IPS-NIHi7 (cell line): ENCODE measurements around the gene NGEF.

Experiments
- DNase-seq: peaks from one replicate; pipeline ENCODE4 v3.0.0; 2012; ENCODE audit warnings: mixed read lengths; ENCODE audit errors: extremely low spot score

The NGEF gene

DNA sequence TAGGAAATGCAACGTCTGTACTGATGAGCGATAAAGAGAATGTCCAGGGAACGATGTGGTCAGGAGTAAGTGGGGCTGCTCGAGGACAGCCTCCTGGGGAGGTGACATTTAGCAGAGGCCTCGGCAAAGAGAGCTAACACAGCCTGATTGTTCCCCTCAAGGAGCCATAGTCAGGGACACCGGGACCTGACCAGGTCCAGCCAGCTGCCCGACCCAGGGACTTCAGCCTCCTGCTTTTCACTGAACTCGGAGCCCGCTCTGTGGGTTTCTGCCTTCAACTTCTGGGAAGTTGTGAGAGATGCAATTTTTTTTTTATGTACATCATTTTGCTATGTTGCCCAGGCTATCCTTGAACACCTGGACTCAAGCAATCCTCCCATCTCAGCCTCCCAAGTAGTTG is 29.5 kb upstream of the NGEF start:
- DNase-seq, result no peak

DNA sequence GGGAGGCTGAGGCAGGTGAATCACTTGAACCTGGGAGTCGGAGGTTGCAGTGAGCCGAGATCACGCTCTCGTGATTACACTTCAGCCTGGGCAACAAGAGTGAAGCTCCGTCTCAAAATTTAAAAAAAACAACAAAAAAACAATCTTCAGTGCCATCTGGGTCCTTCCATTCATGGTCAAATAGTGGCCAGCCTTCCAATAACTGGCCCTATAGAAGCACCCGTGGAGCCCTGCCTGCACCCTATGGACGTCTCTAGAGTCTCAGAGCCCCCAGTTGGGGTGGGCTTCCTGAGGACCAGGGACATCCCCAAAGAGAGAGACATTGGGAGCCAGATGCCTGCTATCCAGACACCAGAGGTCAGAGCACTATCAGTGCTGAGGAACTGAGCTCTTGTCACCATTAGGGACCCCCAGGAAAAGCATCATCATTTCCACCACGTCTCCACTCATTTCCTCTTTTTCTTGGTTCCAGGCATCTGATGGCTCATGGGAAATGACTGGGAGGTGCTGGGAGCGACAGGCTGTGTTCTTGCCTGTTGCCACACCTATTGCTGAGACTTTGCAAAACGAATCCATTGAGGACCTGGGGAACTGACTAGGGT is 28.8 kb upstream of the NGEF start:
- DNase-seq, result no peak

- no peak for DNase-seq
These were observed 27.5 kb upstream of the NGEF start for GRCh38 chr2:233040571-233040970.

DNA sequence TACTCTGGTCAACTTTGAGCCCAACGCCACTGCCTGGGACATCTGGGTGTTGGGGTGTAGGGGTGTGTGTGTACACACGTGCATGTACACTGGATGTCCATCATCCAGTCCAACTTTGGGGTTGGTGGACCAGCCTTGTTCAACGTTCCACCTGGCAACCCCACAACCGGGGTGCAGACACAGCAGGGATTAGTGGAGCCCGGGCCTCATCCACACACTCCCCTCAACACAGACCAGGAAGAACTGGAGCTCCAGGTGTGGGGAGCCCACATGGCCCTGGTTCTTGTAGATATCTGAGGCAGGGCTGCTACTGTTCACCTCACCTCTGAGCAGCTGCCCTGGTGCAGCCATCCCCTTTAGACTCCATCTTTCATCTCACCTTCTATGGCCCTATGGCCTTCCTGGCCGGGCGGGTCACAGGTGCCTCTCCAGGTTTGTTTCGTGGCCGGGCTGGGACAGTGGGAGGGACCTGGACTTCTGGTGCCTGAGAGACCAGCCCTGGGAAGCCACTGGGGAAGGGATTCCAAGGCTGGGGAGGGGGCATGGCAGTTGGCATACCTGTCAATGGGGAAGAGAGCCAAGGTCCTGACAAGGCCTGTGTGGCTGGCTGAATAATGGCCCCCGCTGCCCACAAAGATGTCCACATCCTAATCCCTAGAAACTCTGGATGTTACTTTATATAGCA is 26.9 kb upstream of the NGEF start:
- no peak for DNase-seq

DNA sequence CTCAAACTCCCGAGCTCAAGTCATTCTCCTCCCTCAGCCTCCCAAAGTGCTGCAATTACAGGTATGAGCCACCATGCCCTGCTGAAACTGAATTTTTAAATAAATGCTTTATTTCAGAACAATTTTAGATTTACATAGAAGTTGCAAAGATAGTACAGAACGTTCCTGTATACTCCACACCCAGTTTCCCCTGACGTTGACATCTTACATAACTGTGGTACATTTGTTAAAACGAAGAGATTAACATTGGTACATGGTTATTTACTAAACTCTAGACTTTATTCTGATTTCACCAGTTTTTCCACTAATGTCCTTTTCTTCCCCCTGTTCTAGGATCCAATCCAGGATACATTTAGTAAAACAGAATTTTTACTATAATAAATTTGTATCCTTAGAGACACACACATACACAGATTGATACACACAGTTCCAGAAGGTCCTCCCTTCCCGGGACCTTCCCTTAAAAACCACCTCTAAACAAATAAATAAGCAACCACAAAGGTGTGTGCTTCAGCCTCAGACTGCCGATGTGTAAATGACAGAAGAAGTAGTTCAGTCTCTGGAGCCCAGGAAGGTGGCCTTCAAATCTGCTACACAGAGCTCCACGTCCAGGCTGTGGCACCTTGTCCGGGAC is 26.3 kb upstream of the NGEF start:
- no peak for DNase-seq

GRCh38 chr2:233037078-233037477 is 24.0 kb upstream of the NGEF start:
- no peak for DNase-seq

GRCh38 chr2:233036162-233036838 is 23.2 kb upstream of the NGEF start:
- DNase-seq, result no peak

DNA sequence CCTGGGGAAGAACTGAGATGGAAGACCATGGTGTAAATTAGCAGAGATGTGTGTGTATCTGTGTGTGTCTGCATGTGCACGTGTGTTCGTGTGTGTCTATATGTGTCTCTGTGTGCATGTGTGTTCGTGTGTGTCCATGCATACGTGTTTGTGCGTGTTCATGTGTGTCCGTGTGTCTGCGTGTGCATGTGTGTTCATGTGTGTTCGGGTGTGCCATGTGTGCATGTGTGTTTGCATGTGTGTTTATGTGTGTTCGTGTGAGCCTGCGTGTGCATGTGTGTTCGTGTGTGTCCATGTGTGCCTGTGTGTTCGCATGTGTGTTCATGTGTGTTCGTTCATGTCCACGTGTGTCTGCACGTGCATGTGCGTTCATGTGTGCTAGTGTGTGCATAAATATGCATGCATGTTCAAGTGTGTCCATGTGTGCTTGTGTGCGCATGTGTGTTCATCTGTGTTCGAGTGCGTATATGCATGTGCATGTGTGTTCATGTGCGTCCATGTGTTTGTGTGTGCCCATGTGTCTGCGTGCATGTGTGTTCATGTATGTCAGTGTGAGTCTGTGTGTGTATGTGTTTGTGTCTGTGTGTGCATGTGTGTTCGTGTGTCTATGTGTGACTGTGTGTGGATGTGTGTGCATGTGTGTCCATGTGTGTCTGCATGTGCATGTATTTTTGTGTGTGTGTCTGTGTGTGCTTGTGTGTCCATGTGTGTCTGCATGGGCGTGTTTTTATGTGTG is 22.5 kb upstream of the NGEF start:
- DNase-seq, result no peak

GRCh38 chr2:233034091-233034882 is 21.2 kb upstream of the NGEF start:
- no peak for DNase-seq

DNA sequence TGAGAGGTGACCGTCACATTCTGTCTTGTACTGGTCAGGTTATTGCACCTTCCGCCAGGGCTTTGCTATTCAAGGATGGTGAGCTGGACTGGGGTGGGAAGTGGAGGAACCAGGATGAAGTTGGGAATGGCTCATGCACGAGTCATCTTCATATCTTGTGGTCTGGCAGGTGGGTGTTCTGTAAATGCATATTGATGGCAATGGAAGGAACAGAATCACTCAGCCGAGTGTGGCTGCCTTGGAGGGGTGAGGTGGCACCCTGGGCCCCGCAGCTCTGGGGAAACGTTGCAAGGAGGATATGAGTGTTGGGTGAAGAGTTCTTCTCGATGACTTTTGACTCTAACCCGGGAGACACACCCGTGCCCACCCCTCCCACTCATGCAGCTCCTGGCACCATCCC is 20.6 kb upstream of the NGEF start:
- no peak for DNase-seq

DNA sequence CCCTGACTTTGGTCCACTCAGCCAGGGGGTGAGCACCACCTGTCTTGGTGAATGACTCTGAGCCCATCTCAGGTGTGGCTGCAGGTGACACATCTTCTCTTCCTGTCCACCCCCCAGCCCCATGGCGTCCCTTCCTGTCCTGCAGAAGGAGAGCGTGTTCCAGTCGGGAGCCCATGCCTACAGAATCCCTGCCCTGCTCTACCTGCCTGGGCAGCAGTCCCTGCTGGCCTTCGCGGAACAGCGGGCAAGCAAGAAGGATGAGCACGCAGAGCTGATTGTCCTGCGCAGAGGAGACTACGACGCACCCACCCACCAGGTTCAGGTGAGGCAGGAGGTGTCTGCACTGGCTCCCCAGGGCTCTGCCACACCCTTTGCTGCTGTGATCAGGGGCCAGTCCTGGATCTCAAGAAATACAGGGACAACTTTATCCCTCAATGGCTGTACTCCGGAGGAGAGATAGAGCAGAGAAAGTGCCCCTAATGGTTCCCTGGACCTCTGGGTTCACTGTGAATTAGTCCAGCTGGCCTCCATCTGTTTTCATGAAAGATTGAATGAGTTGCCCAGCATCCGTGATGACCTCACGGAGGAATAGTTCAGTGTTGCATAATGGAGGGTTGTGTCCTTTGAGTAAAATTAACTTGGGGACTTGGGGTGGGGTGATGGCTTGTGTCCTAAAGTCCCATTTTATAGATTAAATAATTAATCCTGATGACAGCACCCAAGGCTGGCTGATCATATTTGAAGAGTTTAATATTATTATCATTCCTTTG is 19.7 kb upstream of the NGEF start, which contains the start of gene NEU2:
Gene NEU2 (plus strand): TSS at position 122 of the 770 bp plus-strand sequence. CDS start 0 bp downstream, at position 122.
- no peak for DNase-seq

DNA sequence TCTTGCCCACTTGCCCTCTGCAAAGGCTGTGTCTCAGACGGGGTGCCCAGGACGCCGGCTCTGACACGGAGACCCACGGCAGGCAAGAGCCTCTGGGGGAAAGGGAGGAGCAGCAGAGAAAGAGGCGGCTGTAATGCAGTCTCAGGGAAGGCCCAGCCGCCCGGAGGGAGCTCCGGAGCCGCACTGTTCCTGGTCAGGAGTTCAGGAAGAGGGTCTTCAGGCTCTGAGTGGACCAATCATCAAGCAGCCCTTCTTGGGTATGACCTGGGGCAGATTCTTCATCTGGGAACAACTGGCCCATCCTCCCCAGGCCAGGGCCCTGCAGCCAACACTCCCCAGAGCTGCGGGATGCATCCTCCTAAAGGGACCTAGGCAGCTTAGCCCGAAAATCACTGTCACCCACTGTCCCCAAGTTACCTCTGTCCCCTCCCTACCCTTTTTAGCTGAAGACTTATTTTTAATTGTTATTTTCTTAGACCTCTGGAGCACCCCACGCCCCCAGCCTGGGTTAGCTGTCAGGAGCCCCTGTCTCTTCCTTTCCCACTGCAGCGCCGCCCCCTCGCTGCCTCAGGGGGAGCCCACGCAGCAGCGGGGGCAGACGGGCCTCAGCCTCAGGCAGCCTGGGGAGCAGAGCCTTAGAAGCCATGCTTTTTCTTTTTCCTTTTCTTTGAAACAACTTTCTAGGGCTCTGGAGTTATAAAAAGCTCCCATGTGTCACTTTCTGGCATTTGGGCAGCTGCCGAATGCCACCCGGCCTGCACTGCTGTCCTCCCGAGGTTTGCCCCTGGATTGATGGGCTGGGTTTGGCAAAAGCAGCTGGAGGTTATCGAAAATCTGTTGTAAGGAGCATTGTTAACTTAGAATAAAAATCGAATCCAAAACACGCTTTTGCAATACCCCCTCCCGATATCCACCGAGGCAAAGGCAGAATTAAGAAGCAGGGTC is 18.8 kb upstream of the NGEF start:
- DNase-seq, result no peak

- DNase-seq, result no peak
These were observed 16.3 kb upstream of the NGEF start for GRCh38 chr2:233029321-233029720.

DNA sequence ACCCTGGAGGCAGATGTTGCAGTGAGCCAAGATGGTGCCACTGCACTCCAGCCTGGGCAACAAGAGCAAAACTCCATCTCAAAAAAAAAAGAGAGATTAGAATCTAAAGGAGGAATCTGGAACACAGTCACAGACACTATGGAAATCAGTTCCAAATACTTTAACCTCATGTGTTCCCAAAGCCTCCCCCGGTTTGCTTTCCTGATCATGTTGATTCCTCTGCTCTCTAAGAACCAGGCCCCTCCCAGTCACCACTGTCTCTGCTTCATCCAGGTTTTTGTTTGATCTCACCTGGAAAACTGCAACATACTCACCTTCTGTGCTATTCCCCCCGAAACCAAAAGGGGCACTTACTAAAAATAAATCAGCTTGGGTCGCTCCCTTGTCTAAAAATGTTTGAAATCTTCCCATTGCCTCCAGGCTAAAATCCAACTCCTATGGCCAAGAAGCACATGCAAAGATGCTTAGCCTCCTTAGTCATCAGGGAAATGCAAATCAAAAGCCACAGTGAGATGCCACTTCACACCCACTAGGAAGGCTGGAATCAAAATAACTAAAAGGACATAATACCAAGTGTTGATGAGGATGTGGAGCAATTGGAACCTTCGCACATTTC is 13.2 kb upstream of the NGEF start:
- no peak for DNase-seq

DNA sequence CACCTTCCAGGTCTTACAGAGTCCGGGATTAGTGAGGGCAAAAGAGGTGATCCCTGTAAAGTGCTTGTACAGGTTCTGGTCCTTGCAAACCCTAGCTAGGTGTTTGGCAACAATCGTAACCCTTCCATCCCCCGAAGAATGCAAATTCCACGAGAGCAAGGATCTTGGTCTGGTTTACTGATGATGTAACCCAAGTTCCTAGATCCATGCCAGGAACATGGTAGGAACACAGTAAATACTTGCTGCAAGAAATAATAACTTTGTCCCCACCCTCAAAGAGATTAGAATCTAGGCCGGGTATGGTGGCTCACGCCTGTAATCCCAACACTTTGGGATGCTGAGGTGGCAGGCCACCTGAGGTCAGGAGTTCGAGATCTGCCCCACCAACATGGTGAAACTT is 12.7 kb upstream of the NGEF start:
- no peak for DNase-seq

GRCh38 chr2:233023761-233024410 is 10.8 kb upstream of the NGEF start:
- no peak for DNase-seq

- no peak for DNase-seq
These were observed 10.1 kb upstream of the NGEF start for GRCh38 chr2:233023007-233023760.

DNA sequence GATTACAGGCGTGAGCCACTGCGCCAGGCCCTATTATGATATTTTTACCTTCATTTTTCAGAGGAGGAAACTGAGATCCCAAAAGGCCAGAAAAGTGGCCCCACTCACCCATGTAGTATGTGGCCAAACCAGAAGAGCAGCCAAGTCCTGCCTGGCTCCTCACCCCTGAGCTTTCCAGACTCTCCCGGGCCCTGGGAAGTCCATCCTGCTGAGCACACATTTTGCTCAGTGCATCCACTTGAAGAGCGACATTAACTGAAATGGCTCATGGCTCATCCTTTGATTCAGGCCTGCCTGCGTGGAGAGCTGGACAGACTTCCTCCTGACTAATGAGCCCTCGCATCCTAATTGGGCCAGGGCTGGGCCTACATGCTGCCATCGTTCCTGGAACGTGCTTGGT is 9.5 kb upstream of the NGEF start:
- no peak for DNase-seq
